Kidney epithelial cell (primary cell): ENCODE data around the gene PGS1. TPM values are rescaled to one million over a fixed set of nuclear protein-coding genes. Genes with fewer than 3 reads are reported as not detected.

Source experiments
- DNase-seq: peaks from one replicate; pipeline ENCODE4 v3.0.0-alpha.2; 2010; ENCODE audit warnings: low read depth
- H3K27me3 ChIP-seq: 2 replicates; pipeline ENCODE4 v1.6.0; 2011; ENCODE audit warnings: low read length; ENCODE audit not compliant: control insufficient read depth, insufficient read depth
- H3K36me3 ChIP-seq: 2 replicates; pipeline ENCODE4 v1.5.1; 2011; ENCODE audit warnings: low read length; ENCODE audit not compliant: control insufficient read depth, insufficient read depth
- H3K4me3 ChIP-seq: 2 replicates; pipeline ENCODE4 v1.5.1; 2011; ENCODE audit warnings: low read depth, mild to moderate bottlenecking, control low read depth, low read length
- total RNA-seq: library from RNA; depleted of rRNA; stranded (reverse); fragments of >200 nt; gene quantifications from 2 replicates; pipeline ENCODE4 v1.2.3, GENCODE V29; 2015
- TF ChIP-seq, protein P1 (sequence below): IDR thresholded peaks from 2 replicates; pipeline ENCODE4 v1.5.1; 2011; ENCODE audit warnings: mild to moderate bottlenecking, moderate library complexity, low read length, control low read depth, inconsistent platforms; ENCODE audit not compliant: insufficient read depth, poor library complexity, severe bottlenecking

The PGS1 gene
- total RNA-seq, 1 donor from 2014 or later, result 34.5 TPM

DNA sequence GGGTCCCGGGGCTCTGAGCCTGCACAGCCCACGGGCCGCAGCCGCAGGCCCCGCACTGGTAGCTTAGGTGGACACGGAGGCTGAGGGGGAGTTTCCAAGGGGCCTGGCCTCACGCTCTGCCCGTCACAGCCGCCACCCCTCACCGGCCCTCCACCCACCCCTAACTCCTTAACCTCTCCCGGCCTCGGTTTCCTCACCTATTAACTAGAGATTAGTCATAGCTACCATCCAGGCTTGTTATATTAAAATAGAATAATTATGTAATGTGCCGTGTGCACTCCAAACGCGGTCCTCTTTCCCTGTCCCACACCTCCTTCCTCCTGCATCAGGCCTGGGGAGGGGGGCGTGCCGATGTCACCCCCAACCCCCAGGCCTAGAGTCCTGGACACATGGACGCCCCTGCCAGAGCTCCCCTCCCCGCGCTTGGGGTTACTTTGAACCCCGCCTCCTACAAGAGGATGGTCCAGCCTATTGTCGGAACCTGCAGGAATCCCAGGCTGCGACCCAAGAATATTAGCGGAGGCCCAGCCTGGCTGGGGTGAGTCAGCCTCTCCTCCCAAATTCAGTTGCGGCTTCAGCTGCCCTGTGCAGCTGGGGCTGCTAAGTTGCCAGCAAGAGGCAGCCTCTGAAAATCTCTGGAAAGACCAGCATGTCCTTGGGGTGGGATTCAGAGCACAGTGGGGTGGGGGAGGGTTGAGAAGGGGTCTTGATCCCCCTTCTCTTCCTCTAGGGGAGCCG, 35.8 kb upstream of the PGS1 start:
- no peak for DNase-seq
- Histone ChIP-seq H3K36me3 (no peaks in the 10 kb centered on the region), H3K27me3 (no peaks in the 10 kb centered on the region), H3K4me3 (peak overlapping the region; percentile 22)
- TF ChIP-seq, protein P1, sequence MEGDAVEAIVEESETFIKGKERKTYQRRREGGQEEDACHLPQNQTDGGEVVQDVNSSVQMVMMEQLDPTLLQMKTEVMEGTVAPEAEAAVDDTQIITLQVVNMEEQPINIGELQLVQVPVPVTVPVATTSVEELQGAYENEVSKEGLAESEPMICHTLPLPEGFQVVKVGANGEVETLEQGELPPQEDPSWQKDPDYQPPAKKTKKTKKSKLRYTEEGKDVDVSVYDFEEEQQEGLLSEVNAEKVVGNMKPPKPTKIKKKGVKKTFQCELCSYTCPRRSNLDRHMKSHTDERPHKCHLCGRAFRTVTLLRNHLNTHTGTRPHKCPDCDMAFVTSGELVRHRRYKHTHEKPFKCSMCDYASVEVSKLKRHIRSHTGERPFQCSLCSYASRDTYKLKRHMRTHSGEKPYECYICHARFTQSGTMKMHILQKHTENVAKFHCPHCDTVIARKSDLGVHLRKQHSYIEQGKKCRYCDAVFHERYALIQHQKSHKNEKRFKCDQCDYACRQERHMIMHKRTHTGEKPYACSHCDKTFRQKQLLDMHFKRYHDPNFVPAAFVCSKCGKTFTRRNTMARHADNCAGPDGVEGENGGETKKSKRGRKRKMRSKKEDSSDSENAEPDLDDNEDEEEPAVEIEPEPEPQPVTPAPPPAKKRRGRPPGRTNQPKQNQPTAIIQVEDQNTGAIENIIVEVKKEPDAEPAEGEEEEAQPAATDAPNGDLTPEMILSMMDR, result no peak

DNA sequence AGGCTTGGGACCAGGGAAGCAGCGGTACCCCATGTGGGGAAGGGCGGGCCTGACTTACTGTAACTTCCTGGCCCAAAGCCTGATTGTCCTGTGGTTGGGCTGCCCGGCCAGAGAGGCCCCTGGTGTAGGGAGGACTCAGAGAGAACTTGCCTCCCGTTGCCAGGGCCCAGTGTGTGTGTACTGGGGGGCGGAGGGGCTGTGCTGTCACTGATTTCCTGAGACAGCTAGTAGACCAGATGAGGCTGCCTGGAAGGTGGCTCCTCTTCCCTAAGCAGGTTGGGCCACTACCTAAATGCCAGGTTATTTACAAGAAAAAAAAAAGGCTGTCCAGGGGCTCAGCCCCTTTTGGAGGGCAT, 35.3 kb upstream of the PGS1 start:
- Histone ChIP-seq H3K27me3 (no peaks in the 10 kb centered on the region), H3K4me3 (no peak overlapping the region), H3K36me3 (no peaks in the 10 kb centered on the region)
- DNase-seq, result no peak
- TF ChIP-seq, protein P1, result no peak

DNA sequence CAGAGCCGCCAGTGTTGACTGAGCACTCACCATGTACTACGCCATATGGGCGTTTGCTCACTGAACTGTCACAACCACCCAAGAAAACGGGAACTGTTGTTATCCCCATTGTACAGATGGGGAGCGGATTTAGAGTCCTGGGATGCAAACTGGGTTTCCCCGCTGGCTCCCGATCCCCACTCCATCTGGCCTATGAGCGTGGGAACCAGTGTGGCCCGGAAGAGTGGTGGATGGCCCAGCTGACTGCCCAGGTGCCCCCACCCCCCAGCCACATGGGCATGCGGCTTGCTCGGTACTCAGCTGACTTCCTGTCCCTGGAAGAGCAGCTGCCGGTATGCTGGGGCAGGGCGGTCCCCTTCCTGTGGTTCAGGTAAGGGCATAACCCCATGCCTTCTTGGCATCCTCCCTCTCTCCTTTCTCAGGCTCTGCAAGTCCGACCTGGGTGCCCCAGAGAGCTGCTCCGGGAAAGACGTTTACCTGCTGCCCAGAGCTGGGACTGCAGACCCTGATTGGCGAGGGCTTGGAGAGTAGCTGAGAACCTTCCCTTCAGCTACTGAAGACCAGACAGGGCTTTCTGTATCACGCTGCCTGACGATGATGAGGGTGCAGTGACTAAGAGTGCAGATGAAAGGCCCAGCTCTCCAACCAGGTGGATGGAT, 34.8 kb upstream of the PGS1 start:
- no peak for DNase-seq
- H3K36me3 ChIP-seq, result no peaks in the 10 kb centered on the region
- no peak overlapping the region for H3K4me3 ChIP-seq
- no peaks in the 10 kb centered on the region for H3K27me3 ChIP-seq
- TF ChIP-seq, protein P1, result no peak

DNA sequence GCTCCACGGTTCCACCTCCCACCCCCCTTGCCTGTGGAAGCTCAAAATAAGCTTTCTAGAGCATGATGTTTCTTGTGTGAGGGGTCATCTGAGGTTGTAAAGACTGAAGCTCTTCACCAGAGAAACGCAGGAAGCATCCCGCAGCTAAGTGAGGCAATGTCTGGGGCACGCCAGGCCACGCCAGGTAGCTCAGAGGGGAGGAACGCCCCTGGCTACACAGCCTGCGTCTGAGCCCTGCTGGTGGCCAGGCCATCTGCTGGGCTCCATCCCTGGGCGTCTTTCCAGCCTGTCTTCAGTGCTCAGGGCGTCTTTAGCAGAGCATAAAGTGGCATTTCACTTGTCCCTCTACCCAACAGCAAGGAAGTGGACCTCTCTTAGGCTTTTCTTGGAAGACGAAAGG, 33.8 kb upstream of the PGS1 start:
- TF ChIP-seq, protein P1, result no peak
- Histone ChIP-seq H3K36me3 (no peaks in the 10 kb centered on the region), H3K4me3 (no peak overlapping the region), H3K27me3 (no peaks in the 10 kb centered on the region)
- DNase-seq, result no peak

DNA sequence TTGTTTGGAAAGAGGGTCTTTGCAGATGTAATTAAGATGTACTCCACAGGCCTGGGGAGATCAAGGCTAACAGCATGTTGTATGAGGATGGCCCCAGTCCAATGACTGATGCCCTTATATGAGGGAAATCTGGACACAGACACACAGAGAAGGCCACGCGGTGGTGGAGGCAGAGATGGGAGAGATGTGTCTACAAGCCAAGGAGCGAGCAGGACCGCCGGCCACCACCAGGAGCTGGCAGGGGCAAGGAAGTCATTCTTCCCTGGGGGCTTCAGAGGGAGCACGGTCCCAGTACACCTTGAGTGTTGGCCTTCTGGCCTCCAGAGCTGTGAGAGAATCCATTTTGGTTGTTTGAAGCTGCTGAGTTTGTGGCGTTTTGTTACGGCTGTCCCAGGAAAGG, 33.3 kb upstream of the PGS1 start:
- TF ChIP-seq, protein P1, result no peak
- no peak overlapping the region for H3K4me3 ChIP-seq
- DNase-seq, result no peak
- no peaks in the 10 kb centered on the region for H3K36me3 ChIP-seq
- H3K27me3 ChIP-seq, result no peaks in the 10 kb centered on the region
